ENCODE data around the gene ZNF783.

- TF ChIP-seq, protein P1, sequence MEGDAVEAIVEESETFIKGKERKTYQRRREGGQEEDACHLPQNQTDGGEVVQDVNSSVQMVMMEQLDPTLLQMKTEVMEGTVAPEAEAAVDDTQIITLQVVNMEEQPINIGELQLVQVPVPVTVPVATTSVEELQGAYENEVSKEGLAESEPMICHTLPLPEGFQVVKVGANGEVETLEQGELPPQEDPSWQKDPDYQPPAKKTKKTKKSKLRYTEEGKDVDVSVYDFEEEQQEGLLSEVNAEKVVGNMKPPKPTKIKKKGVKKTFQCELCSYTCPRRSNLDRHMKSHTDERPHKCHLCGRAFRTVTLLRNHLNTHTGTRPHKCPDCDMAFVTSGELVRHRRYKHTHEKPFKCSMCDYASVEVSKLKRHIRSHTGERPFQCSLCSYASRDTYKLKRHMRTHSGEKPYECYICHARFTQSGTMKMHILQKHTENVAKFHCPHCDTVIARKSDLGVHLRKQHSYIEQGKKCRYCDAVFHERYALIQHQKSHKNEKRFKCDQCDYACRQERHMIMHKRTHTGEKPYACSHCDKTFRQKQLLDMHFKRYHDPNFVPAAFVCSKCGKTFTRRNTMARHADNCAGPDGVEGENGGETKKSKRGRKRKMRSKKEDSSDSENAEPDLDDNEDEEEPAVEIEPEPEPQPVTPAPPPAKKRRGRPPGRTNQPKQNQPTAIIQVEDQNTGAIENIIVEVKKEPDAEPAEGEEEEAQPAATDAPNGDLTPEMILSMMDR (IDR thresholded peaks at IDR 0.05; ENCODE audit: poor library complexity): no peak
- no peak for TF ChIP-seq EZH2 (IDR thresholded peaks at IDR 0.05; ENCODE audit: borderline replicate concordance)
- no peak for TF ChIP-seq EZH2phosphoT487 (IDR thresholded peaks at IDR 0.05; ENCODE audit: low read depth, severe bottlenecking, unreplicated experiment)
Observed at GRCh38 chr7:149254181-149254858, 7.7 kb upstream of the ZNF783 start.

Measured in hepatocyte (in vitro differentiated cells).